Large intestine (tissue), 3 donors: ENCODE data around the gene AMOT. TPM values are rescaled to one million over a fixed set of nuclear protein-coding genes. Genes with fewer than 3 reads are reported as not detected.

Experiments used
- DNase-seq, 2 donors: peaks; one replicate each; pipeline versions ENCODE4 v3.0.0 to v3.0.0-alpha.2; 2013
- H3K27ac ChIP-seq: one replicate; pipeline ENCODE4 v1.5.1; 2013; ENCODE audit warnings: low read length
- H3K27me3 ChIP-seq: 2 replicates; pipeline ENCODE4 v1.6.1; 2013; ENCODE audit warnings: low read length; ENCODE audit not compliant: control insufficient read depth, insufficient read depth
- H3K36me3 ChIP-seq: 2 replicates; pipeline ENCODE4 v1.6.1; 2013; ENCODE audit warnings: low read length; ENCODE audit not compliant: control insufficient read depth, insufficient read depth
- H3K4me1 ChIP-seq: one replicate; pipeline ENCODE4 v1.6.1; 2013; ENCODE audit warnings: low read length; ENCODE audit not compliant: control insufficient read depth, insufficient read depth
- H3K4me3 ChIP-seq: one replicate; pipeline ENCODE4 v1.5.1; 2013; ENCODE audit warnings: low read length
- H3K9me3 ChIP-seq: one replicate; pipeline ENCODE4 v1.6.1; 2013; ENCODE audit warnings: mild to moderate bottlenecking, low read depth, low read length, moderate library complexity; ENCODE audit not compliant: control insufficient read depth
- WGBS: methylation state at CpG from one replicate; pipeline ENCODE4 v1.1.5; 2013; ENCODE audit warnings: low lambda C conversion rate; ENCODE audit not compliant: insufficient coverage; 5-methylcytosine and 5-hydroxymethylcytosine counted together
- polyA plus RNA-seq: library from polyadenylated mRNA; unstranded; fragments of 120-200 nt; gene quantifications from one replicate; pipeline ENCODE4 v1.2.1, GENCODE V29; 2013

AMOT gene
- polyA plus RNA-seq, 1 donor = 27.7 TPM

GRCh38 chrX:112841114-112841819 is 636 bp upstream of the AMOT start:
- no CpG with 5 or more reads among the region's 46 CpGs for WGBS
- H3K36me3 ChIP-seq = no peaks in the 10 kb centered on the region
- H3K27ac ChIP-seq = peak overlapping the region; percentile 95
- no peaks in the 10 kb centered on the region for H3K27me3 ChIP-seq
- DNase-seq = peak; percentile 87 to 92
- H3K4me1 ChIP-seq = peaks cover 23% of the 10 kb centered on the region
- H3K9me3 ChIP-seq = no peaks in the 10 kb centered on the region
- peak overlapping the region; percentile 82 for H3K4me3 ChIP-seq

GRCh38 chrX:112839856-112840255 is 775 bp downstream of the AMOT start:
- H3K9me3 ChIP-seq = no peaks in the 10 kb centered on the region
- peak overlapping the region; percentile 82 for H3K4me3 ChIP-seq
- no peaks in the 10 kb centered on the region for H3K36me3 ChIP-seq
- WGBS = no CpG with 5 or more reads among the region's 5 CpGs
- DNase-seq = no peak
- peak overlapping the region; percentile 95 for H3K27ac ChIP-seq
- no peaks in the 10 kb centered on the region for H3K27me3 ChIP-seq
- peaks cover 18% of the 10 kb centered on the region for H3K4me1 ChIP-seq

- Histone ChIP-seq H3K9me3 (no peaks in the 10 kb centered on the region), H3K4me3 (no peak overlapping the region), H3K36me3 (no peaks in the 10 kb centered on the region), H3K4me1 (peaks cover 24% of the 10 kb centered on the region), H3K27ac (peak overlapping the region; percentile 49), H3K27me3 (no peaks in the 10 kb centered on the region)
- WGBS = no CpG with 5 or more reads among the region's 1 CpG
- peak in 1 of 2 donors; percentile 50 for DNase-seq
These were observed 3.1 kb downstream of the AMOT start for GRCh38 chrX:112837531-112837930.

- no CpG with 5 or more reads among the region's 1 CpG for WGBS
- Histone ChIP-seq H3K9me3 (no peaks in the 10 kb centered on the region), H3K4me3 (no peak overlapping the region), H3K4me1 (peaks cover 24% of the 10 kb centered on the region), H3K27ac (no peak overlapping the region), H3K36me3 (peaks cover 10% of the 10 kb centered on the region), H3K27me3 (no peaks in the 10 kb centered on the region)
- no peak for DNase-seq
These were observed 5.6 kb downstream of the AMOT start for GRCh38 chrX:112835019-112835418.

GRCh38 chrX:112834031-112834845 is 6.4 kb downstream of the AMOT start:
- Histone ChIP-seq H3K36me3 (peaks cover 12% of the 10 kb centered on the region), H3K4me3 (no peak overlapping the region), H3K4me1 (peaks cover 19% of the 10 kb centered on the region), H3K27me3 (no peaks in the 10 kb centered on the region), H3K9me3 (no peaks in the 10 kb centered on the region), H3K27ac (peak overlapping the region; percentile 60)
- no CpG with 5 or more reads among the region's 8 CpGs for WGBS
- DNase-seq = no peak

GRCh38 chrX:112832481-112833095 is 8.0 kb downstream of the AMOT start:
- H3K27me3 ChIP-seq = no peaks in the 10 kb centered on the region
- peaks cover 15% of the 10 kb centered on the region for H3K36me3 ChIP-seq
- WGBS = no CpG with 5 or more reads among the region's 3 CpGs
- H3K27ac ChIP-seq = peak overlapping the region; percentile 62
- peaks cover 12% of the 10 kb centered on the region for H3K4me1 ChIP-seq
- DNase-seq = peak; percentile 77 to 85
- no peak overlapping the region for H3K4me3 ChIP-seq
- H3K9me3 ChIP-seq = no peaks in the 10 kb centered on the region

- Histone ChIP-seq H3K4me1 (peaks cover 9% of the 10 kb centered on the region), H3K27ac (no peak overlapping the region), H3K36me3 (peaks cover 15% of the 10 kb centered on the region), H3K4me3 (no peak overlapping the region), H3K27me3 (no peaks in the 10 kb centered on the region), H3K9me3 (no peaks in the 10 kb centered on the region)
- DNase-seq = no peak
- WGBS = no CpG with 5 or more reads among the region's 3 CpGs
These were observed 10.1 kb downstream of the AMOT start for GRCh38 chrX:112830540-112830939.

GRCh38 chrX:112827292-112827903 is 13.2 kb downstream of the AMOT start:
- no CpG with 5 or more reads among the region's 1 CpG for WGBS

GRCh38 chrX:112826023-112826422 is 14.6 kb downstream of the AMOT start:
- no peaks in the 10 kb centered on the region for H3K9me3 ChIP-seq
- no peaks in the 10 kb centered on the region for H3K27me3 ChIP-seq
- peaks cover 18% of the 10 kb centered on the region for H3K36me3 ChIP-seq
- H3K4me3 ChIP-seq = no peak overlapping the region
- H3K27ac ChIP-seq = no peak overlapping the region
- DNase-seq = no peak
- no peaks in the 10 kb centered on the region for H3K4me1 ChIP-seq

More at GRCh38 chrX:112827292-112827903, 13.2 kb downstream of the AMOT start:
- DNase-seq = no peak
- no peak overlapping the region for H3K27ac ChIP-seq
- no peaks in the 10 kb centered on the region for H3K9me3 ChIP-seq
- peaks cover 19% of the 10 kb centered on the region for H3K36me3 ChIP-seq
- H3K4me1 ChIP-seq = no peaks in the 10 kb centered on the region
- no peaks in the 10 kb centered on the region for H3K27me3 ChIP-seq
- no peak overlapping the region for H3K4me3 ChIP-seq

GRCh38 chrX:112822892-112823291 is 17.7 kb downstream of the AMOT start:
- DNase-seq = no peak
- no peaks in the 10 kb centered on the region for H3K27me3 ChIP-seq
- no peaks in the 10 kb centered on the region for H3K9me3 ChIP-seq
- H3K4me3 ChIP-seq = no peak overlapping the region
- H3K36me3 ChIP-seq = peaks cover 8% of the 10 kb centered on the region
- H3K27ac ChIP-seq = no peak overlapping the region
- no CpG with 5 or more reads among the region's 7 CpGs for WGBS
- peaks cover 7% of the 10 kb centered on the region for H3K4me1 ChIP-seq
